Measurements from ENCODE around the gene GOLIM4.

GOLIM4 gene

DNA sequence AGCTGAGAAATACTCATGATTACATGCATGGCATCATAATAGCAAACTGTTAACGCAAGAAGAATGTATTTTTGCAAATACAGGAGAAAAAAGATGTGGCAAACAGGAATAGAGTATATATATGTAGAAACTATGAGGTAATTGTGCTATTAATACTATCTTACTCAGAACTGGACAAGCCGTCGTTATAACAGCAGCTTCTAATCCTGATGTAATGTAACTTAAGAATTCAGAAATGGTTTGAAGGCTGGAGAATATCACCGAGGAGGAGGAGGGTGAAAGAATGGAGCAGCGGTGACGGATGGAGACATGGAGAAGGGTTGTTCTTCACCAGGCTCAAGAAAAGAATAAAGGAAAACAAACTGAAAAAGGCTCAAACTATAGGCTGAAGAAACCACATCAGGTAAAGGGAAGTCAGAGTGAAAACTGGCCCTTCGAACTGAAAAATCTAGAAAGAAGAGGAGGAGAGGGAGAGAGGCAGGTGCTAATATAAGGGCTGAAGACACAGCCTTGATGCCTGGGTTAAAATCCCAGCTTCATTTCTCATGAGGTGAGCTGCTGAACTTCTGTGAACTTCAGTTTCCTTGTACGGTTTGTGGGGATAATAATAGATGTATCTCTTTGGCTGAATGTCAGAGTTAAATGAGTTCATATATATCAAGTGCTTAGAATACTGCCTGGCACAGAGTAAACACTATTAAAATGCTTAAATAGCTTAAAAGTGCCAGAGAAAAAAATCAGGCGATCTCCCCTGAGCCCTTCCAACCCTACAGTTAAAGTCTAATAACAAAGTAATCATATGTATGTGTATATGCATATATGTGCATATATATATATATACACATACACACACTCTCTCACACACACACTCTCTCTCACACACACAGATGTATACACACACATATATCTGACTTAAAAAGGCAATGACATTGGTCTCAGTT lies 43.9 kb downstream of the GOLIM4 start:
- DNase-seq (ENCODE audit: low spot score), result peak; percentile 29
- TF ChIP-seq CTCF (IDR thresholded peaks at IDR 0.05; ENCODE audit: extremely low read depth, missing control alignments), result no peak

DNA sequence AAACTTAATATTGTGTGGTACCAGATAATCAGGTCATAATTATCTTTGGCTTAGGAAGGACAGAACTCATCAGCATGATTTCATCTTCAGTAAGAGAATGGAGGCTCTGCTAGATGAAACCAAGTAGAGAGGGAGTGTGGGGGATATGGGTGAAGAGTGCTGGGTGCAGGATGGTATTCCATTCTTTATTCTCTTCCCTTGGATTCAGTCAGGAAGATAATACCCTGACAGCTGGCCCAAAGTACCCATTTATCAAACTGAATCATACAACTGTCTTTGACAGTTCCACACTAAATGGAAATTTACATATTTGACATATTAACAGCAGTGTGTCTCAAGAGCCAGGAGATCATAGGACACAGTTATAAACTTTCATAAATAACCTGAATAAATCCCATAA lies 44.7 kb downstream of the GOLIM4 start:
- no peak for DNase-seq (ENCODE audit: low spot score)
- no peak for TF ChIP-seq CTCF (IDR thresholded peaks at IDR 0.05; ENCODE audit: extremely low read depth, missing control alignments)

DNA sequence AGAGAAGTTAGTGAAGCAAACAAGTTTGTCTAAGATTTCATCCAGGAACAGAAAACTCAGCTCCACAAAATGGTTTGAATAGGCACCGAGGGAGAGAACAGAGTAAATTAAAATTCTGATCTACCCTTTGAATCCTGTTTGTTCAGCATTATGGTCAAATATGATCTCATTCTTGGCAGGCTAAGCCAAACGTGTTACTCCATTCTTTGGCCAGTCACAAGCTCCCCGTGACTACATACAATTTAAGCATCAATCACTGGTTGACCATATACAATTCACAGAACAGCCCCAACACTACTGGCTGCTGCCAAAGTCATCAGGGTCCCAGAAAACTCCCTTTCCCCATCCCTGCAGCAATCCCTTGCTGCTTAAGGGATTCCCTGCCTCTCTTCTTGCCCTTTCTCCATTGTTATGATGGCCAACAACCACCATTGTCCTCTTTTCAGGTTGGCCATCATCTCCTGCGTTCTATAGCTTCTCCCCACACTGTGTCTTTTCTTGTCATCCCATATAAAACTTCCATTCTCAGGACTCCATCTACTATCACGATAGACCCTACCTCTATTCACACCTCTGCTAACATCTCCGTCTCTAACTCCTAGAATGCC lies 46.3 kb downstream of the GOLIM4 start:
- DNase-seq (ENCODE audit: low spot score), result no peak
- TF ChIP-seq CTCF (IDR thresholded peaks at IDR 0.05; ENCODE audit: extremely low read depth, missing control alignments), result no peak

- no peak for TF ChIP-seq CTCF (IDR thresholded peaks at IDR 0.05; ENCODE audit: extremely low read depth, missing control alignments)
- DNase-seq (ENCODE audit: low spot score), result no peak
Observed at GRCh38 chr3:168048414-168049330, 47.1 kb downstream of the GOLIM4 start.

DNA sequence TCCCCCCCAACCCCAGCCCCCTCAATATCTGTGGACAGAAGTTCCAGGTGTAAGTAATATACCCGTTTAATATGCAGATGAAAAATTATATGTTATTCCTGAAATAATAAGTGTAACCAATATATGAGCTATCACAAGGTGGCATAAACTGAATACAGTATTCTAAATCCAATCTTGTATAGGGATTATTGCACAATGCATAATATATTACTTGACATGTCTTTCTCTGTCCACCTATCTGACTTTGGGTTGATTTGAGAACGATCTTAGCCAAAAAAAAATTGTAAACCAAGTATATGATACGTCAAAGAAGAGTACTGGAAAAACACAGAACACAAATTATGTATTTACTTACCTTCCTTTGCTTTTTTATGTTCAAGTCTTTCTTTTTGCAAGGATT lies 47.8 kb downstream of the GOLIM4 start:
- no peak for TF ChIP-seq CTCF (IDR thresholded peaks at IDR 0.05; ENCODE audit: extremely low read depth, missing control alignments)
- DNase-seq (ENCODE audit: low spot score), result no peak

DNA sequence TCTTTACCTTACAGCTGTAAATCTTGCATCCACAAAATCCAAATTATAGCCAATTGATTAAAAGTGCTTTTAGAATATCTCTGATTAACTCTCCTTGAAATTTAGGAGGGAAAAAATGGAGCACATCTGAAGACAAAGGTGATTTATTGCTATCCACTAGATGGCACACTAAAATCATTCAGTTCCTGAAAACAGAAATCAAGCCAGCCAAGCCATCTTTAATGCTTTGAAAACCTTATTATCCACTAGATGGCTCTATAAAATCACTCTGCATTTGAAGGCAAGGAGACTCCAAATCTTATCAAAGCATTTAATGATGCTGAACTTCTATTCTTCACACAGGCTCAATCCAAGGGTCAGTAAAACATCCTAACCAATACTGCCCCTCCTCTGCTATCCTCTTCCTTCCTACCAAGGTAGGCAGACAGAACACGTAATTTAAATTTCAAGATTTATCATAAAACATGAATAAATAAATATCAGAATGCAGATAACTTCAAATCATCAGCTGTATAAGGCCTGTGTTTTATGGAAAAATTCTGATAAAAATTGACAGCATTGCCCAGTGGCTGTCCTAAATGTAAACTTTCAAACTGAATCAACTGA lies 48.4 kb downstream of the GOLIM4 start:
- TF ChIP-seq CTCF (IDR thresholded peaks at IDR 0.05; ENCODE audit: extremely low read depth, missing control alignments), result peak; percentile 41
- peak; percentile 61 for DNase-seq (ENCODE audit: low spot score)
